CD4-positive, alpha-beta T cell treated with Interleukin-6 for 4 hours (primary cell): ENCODE results near the gene CYSLTR1.
"Not testable (repeated sequence)": the region's sequence is repeated elsewhere in the genome, so short reads cannot be mapped to it uniquely, and the experiment has no call there.

Experiments used
- DNase-seq: peaks from one replicate; pipeline ENCODE4 v3.0.0-alpha.2; 2020; ENCODE audit warnings: mixed read lengths

Gene CYSLTR1

GRCh38 chrX:78327370-78328086 is at the start of gene CYSLTR1:
CYSLTR1 (minus strand) TSS chrX:78327611; CDS start chrX:78273746, 53,865 bp downstream.
- peak; percentile 23 for DNase-seq

DNA sequence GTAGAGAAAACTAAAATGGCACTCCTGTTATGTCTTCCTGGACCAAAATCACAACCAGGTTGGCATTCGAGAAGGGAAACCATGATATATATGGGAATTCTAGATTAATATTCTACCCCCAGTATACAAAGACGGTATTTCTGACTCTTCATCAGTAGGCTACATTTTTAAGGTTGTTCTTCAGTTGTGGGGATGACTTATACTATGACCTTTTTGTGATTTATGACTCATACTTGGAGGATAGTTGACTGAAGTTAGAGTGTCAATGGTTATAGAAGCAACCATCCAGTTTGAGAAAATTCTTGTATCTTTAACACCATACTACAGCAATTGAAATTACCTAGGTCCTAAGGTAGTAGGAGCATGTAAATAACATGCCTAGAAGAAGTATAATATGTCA is 49.8 kb upstream of the CYSLTR1 start:
- no peak for DNase-seq

DNA sequence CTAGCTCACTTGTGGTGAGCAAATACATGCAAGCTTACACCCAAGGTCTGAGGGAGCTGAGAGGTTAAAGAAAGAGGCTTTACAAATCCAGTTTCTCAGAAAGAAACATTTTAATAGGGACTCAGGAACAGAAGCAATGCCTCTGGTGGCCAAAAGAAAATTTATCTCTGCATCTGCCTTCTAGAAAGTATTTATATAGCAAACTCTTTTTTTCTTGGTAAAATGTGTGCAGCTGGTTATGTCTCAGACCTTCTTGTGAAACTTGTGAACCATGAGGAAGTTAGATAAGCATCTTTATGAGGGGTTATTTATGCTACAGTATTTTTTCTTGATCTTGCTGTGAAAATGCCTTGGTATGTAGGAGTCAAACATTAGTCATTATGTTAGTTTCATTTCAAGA is 48.5 kb upstream of the CYSLTR1 start:
- DNase-seq = no peak

- DNase-seq = no peak
These were observed 39.2 kb upstream of the CYSLTR1 start for GRCh38 chrX:78366576-78366975.

DNA sequence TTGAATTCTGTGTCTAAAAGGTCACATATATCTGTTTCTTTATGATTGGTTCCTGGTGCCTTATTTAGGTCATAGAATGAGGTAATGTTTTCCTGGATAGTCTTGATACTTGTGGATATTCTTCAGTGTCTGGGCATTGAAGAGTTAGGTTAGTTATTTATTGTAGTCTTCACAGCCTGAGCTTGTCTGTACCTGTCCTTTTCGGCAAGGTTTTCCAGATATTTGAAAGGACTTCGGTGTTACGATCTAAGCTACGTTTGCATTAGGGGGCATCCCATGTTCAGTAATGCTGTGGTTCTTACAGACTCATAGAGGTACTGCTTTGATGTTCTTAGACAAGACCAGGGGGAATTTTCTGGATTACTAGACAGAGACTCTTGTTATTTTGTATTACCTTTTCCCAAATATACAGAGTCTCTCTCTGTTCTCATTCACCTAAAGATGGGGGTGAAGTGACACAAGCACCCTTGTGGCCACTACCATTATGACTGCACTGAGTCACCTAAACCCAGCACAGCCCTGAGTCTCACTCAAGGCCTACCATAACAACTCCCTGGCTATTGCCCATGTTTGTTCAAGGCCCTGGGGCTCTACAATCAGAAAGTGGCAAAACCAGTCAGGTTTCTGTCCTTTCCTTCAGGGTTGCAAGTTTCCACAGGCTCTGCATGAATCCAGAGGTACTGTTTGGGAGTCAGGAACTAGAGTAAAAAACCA is 30.1 kb upstream of the CYSLTR1 start:
- no peak for DNase-seq

DNA sequence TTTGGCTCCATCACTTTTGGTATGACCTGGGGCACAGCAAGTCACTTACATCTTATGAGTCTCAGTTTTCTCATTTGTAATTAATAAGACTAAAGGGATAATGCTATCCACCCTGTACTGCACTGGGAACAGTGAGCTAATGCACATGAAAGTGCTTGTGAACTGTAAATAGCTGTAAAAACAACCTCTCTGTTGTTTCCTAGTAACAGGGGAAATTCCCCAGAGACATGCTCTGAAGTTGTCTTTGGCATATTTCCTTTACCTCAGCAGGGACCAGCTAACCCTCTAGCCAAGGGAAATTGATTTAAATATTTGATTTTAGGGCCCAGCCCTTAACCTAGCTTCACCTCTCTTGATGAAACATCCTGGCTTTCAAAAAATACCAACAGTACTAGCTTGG is 6.1 kb upstream of the CYSLTR1 start:
- DNase-seq = no peak

- DNase-seq = no peak
These were observed 4.3 kb upstream of the CYSLTR1 start for GRCh38 chrX:78331708-78332107.

- DNase-seq = no peak
These were observed 3.1 kb upstream of the CYSLTR1 start for GRCh38 chrX:78330540-78330939.

- no peak for DNase-seq
These were observed 2.7 kb upstream of the CYSLTR1 start for GRCh38 chrX:78330068-78330467.

DNA sequence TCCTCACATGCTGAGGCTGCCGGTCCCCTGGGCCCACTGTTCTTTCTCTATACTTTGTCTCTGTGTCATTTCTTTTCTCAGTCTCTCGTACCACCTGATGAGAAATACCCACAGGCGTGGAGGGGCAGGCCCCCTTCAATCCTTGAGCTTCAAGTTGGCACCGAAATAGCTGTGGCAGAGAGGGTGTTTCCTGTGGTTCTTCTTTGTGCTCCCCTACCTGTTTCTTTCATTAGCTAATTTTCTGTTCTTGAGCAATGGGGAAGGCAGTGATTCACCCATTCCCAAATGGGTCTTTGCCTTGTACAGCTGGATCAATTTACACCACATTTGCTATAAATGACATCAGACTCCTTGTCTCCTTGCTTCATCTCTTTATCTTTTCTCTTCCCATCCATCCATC is 2.1 kb upstream of the CYSLTR1 start:
- DNase-seq = peak; percentile 39

DNA sequence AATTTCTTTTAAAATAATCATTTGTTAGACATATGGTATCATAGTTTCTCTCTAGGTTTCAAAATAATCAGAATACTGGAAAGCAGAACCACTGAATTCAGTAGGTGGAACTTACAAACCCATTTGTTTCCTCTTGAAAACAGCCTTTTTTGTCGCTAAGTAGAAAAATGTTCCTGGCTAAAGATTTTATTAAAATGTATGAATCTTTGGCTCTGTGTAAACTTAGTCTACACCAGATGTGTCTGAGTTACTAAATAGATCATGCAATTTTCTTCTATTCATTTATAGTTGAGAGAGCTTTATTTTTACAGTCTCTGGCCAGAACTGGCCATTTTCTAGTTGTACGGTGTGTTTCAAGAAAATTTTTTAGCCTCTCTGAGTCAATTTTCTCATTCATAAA is 1.0 kb downstream of the CYSLTR1 start:
- DNase-seq = no peak

DNA sequence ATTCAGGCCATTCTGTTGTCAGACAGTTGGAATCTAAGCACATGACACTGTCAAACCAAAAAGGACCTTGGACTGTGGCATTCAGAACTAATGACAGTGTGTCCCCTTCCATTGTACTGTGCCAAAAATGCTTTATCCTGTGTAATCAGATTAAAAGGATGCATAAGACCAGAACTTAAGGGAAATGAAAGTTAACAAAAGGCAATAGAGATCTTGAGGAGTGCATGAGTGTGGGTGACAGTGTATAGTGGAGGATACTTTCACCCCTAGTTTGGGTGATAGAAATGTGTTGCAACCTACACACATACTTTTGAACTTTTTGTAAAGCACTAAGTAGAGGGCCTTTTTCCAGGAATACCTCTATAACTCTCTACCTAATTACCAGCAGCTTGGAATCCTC is 4.5 kb downstream of the CYSLTR1 start:
- no peak for DNase-seq

DNA sequence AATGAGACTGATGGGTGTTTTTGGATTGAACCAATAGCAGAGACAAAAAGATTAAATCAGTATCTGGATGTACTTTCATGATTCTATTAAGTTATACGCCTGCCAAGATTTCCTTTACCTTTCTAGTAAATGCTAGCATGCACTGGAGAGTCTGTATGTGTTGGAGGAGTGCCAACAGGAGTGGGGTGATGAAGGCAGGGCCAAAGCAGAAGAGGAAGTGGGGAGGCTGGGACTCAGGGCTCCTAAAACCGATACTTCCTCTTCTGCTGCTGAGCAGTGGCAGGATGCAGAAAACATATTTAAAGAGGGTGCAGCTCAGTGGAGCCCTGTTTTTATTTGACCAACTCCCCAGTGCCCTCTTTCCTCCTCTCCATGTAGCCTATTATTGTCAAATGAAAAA is 5.6 kb downstream of the CYSLTR1 start:
- DNase-seq = peak; percentile 74

GRCh38 chrX:78316265-78316664 is 11.1 kb downstream of the CYSLTR1 start:
- DNase-seq = no peak

DNA sequence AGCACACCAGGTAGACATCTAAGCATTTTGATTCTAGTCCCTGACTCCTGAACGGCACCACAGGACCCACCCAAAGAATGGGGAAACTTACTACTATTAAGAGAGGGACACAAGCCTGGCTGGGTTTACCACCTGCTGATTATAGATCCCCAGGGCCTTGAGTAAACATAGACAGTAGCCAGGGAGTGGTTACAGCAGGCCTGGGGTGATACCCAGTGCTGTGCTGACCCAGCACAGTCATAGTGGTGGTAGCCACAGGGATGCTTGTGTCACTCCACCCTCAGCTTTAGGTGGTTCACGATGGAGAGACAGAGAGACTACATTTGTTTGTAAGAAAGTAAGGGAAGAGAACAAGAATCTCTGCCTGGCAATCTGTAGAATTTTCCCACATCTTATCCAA is 11.7 kb downstream of the CYSLTR1 start:
- DNase-seq = no peak

GRCh38 chrX:78314561-78314960 is 12.8 kb downstream of the CYSLTR1 start:
- DNase-seq = no peak

DNA sequence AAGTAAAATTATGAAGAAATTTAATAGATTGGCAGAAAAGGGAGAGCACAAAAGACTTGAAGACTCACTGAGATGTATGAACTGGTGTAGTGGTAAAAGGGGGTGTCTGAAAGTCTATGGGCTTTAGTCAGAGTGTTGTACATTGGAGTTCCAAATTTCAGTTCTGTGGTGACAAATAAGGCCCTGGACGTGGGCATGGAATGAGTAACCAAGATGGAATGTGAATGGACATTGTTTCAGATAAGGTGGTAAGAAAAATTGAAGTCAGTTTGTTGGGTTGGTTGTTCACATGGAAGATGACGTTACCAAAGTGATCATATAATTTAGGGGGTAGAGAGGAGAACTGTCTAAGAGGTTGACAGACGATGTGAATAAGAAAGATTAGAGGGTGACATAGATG is 13.9 kb downstream of the CYSLTR1 start:
- DNase-seq = no peak

- no peak for DNase-seq
These were observed 19.7 kb downstream of the CYSLTR1 start for GRCh38 chrX:78307665-78308064.

DNA sequence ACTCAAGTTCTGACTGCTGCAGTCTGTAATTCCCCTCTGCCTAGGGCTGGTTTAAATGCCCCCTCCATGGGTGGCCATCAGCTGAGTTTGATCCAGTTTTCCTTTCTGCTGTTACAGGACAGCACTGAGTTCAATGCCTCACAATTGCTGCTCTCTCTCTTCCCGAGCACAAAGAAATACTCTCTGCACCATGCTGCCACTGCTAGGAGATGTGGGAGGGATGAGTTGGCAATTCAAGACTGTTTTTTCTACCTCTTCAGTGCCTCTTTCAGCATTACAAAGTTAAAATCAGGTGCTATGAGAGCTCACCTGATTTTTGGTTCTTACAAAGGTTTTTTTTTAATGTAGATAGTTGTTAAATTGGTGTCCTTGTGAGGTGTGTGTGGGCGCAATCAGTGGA is 24.3 kb downstream of the CYSLTR1 start:
- DNase-seq = no peak

DNA sequence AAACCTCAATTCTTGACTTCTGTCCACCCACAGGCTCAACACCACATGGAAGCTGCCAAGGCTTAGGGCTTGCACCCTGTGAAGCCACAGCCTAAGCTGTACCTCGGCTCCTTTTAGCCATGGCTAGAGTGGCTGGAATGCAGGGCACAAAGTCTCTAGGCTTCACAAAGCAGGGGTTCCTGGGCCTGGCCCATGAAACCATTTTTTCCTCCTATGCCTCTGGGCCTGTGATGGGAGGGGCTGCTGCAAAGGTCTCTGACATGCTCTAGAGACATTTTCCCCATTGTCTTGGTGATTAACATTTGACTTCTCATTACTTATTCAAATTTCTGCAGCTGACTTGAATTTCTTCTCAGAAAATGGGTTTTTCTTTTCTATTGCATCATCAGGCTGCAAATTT is 26.5 kb downstream of the CYSLTR1 start:
- not testable (repeated sequence) for DNase-seq

- DNase-seq = no peak
These were observed 43.9 kb downstream of the CYSLTR1 start for GRCh38 chrX:78283511-78283910.

GRCh38 chrX:78237127-78237526 is 90.3 kb downstream of the CYSLTR1 start:
- DNase-seq = no peak

- not testable (repeated sequence) for DNase-seq
These were observed 101.4 kb downstream of the CYSLTR1 start for GRCh38 chrX:78226047-78226446.
